Ureter (tissue), 1 donor: Measurements from ENCODE around the gene NOL4L. TPM values are rescaled to one million over a fixed set of nuclear protein-coding genes. Genes with fewer than 3 reads are reported as not detected.

Experiments used
- DNase-seq: peaks from one replicate; pipeline ENCODE4 v3.0.0-alpha.2; 2020; ENCODE audit warnings: low spot score
- total RNA-seq: library from RNA; stranded (reverse); gene quantifications from one replicate; pipeline ENCODE4 v1.2.4, GENCODE V29; 2023
- donor health status: DM: yes; HTN: yes; CAD: no.

Gene NOL4L
- total RNA-seq, 1 donor from 2014 or later: 40.7 TPM

DNA sequence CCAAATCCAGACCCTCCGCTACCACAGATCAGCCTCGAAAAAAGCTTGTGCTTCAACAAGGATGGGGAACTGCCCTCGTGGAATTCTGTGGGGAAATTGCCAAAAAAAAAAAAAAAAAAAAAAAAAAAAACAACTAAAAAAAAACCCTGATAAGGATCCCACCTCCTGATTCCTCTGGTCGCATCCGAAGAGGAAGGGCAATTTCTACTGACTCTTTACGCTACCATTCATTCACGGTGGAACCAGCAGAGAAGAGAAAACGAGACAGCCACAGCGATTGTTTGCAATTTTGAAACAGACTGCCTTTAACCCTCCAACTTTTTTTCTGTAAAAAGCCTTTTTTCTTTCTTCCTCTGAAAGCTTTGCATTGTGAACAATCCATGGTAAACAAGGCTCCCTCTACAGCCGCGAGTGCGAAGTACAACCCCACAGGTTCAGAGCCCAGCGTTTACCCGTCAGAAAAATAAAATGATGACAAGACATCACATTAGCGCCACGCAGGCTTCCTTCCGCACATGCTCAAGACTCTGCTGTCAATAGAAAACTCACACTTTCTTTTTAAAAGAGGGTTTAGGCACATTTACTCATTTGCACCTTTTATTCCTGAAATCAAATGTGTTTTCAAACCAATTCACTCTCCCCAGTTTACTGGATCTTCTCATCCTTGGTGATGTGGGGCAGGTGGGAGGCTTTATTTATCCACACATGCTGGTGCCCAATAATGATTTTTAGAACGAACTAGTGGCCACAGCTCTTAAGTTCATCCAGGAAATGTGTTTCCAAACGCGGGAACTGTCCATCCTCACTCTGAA is 100.0 kb downstream of the NOL4L start:
- DNase-seq: peak; percentile 82

DNA sequence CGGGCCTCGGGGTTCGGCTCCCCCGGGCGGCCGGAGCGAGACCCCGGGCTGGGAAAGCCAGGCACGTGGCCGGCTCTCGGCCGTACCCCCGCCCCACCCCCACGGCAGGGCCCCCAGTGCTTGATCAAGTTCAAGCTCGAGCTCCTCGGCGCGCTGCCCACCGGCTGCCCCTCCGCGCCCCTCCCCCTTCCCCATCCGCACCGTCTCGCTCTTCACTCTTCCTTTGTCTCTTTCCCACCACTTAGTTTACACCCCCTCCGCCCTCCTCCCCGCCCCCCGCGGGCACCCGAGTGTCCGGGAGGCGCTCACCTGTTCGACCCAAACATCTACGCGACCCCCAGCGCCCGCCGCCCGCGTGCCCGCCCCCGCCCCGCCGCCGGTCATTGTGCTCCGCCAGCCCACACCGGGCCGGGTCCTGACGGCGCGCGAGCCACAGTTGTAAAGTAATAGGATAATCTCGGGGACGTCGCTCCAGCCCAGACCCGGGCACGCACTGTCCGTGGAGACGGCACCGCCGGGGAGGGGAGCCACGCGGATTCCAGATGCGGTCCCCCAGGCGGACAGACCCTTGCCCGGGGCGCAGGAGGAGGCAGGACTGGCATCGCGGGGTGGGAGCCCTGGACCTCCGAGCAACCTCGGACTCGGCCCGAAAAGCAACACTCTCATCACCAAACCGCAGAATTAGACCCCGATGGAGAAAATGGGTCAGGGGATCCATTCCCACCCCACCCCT is 100.7 kb downstream of the NOL4L start:
- peak; percentile 63 for DNase-seq

DNA sequence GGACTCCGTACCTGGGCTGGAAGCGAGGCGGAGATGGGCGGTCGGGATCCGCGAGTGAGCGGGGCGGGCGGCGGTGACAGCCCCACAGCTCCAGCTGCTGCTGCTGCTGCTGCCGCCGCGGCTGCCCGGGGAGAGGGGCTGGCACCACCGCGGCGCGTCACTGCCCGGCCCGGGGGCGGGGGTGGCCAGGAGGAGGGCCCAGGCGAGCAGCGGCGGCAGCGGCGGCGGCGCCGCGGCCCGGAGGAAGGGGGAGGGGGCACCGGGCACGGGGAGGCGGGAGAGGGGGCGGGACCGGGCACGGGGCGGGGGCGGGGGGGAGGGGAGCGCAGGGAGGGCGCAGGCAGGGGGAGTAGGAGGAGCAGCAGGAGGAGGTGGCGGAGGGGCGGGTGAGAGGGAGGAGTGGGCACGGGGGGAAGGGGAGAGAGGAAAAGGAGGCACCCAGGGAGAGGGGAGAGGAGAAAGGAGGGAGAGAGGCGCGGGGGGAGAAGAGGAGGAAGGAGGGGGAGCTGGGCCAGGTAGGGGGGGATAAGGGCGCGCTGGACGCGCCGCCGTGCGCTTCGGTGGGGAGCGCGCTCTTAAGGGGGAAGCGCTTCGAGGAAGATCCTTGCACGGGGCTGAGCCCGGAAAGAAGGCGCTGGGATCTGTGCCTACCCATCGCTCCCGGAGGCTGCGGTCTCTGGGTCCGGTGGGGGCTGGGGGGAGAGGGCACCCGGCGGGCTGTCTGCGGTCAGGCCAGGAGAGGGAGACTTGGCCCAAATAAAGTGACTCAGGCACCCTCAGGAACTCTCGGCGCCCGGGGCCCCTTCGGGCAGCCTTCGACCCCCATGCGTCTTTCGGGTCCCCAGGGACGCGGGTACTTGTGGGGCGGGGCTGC is 101.5 kb downstream of the NOL4L start:
- peak; percentile 75 for DNase-seq

DNA sequence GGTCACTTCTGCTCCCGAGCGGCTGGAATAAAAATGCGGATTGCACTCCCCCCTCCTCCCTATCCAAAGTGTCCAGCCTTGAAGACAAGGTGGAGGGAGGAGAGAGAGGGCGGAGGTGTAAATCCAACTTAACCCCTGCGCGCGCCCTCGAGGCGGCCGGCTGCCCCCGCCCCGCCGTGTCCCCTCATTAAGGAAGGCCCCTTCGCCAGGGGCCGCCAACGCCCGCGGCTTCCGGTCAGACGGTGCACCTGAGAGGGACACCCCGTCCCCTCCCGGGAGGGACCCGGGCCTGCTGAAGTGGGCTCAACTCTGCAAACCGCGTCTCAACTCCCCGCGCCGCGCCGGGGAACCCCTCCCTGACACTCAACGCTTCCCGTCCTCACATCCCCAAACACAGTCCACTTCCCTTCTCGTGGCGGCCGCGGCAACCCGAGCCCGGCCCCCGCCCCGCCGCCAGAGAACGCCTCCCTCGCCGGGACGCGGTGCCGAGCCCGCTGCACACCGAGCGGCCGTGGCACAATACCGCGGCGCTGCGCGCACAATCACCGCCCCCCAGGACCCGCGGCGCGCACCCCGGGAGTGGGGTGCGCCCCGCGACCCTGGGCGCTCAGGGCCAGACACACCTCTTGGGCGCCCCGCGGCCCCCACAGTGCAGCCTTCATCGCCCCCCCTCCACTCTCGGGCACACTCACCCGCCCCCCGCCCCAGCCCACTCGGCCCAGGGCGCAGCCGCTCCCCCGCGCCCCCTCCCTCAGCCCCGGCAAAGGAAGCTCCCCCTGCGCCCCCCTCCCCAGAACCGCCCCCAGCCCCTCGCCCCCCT is 102.5 kb downstream of the NOL4L start:
- peak; percentile 62 for DNase-seq

DNA sequence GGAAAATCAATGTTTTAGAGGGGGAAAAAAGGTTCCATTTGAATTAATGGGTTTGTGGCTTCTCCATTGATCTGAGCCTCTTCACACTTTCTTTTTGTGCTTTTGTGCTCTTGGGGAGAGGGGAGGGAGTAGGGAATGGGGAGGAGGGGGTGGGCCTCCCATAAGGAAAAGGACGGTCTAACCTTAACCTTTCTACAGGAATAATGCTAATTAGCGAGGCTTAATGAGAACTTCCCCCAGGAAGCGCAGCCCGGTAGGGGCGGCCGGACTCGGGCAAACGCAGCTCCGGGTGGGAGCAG is 103.0 kb downstream of the NOL4L start:
- DNase-seq: no peak

DNA sequence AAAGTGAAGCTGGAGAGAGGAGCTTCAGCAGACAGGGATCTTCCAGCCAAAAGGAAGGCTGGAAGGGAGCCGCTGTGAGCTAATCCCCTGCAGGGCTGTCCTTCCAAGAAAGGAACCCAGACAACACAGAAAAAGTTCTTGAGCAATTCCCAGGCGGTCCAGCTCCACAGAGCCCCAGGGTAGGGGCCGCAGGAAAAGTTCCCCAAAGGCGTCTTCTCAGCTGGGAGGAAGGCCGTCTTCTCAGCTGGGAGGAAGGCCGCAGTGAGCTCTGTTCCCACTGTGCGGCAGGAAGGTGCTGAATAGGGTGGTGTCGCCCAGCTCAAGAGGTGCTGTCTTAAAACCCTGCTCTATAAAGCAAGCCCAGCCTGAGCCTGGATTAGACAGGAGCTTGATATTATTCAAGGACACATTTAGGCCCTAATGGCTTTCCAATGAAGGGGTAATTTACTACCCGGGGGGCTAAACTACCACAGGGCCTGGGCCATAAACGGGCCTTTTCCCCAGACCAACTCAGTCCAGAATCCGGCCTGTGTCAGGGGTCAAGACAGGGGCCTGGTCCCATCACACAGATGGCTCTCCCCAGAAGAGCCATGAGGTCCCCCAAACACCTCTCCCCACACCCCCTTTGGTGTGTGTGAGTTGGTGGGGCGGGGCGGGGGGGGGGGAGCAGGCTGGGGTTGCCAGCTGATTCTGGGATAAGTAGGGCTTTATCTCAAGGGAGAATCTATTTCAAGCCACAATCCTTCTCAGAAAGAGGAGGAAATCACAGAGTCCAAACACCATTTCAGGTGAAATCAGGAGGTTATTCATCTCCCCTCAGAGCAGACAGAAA is 103.6 kb downstream of the NOL4L start:
- DNase-seq: no peak

DNA sequence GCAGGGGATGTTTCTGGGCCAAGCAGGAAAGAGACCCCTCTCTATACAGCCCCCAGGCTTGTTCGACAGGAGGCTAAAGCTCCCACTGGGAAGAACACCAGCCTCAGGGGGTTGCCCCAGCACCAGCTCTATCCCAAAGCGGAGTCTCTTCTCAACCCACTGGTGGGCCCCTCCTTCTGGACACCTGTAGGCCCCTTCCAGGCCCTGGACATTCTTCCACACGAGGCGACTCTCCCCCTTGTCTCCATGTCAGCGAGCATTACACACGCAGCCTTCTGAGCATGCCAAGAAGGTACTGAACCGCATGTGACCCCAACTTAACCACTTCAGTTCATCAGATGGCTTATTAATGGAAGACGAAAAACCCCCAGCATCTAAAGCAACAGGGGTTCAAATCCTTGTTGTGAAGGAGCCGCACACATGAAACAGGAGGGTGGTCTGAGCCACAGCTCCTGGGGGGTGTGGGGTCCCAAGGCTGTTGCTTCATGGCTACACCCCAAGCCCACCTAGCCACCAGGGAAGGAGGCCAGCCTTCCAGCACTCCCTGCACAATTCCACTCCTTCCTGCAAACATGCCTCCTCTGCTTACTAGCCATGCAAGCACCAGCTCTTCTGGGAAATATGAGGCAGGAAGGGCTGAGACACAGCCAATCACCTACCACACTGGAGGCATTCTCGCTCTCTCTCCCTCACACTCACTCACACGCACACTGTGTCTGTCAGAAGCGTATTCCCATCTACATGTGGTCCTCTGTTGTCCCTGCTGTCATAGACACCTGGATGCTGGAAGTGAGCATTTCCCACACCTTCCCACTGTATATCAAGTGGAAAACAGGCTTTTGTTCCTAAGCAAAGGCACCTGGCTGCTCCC is 104.5 kb downstream of the NOL4L start:
- no peak for DNase-seq

DNA sequence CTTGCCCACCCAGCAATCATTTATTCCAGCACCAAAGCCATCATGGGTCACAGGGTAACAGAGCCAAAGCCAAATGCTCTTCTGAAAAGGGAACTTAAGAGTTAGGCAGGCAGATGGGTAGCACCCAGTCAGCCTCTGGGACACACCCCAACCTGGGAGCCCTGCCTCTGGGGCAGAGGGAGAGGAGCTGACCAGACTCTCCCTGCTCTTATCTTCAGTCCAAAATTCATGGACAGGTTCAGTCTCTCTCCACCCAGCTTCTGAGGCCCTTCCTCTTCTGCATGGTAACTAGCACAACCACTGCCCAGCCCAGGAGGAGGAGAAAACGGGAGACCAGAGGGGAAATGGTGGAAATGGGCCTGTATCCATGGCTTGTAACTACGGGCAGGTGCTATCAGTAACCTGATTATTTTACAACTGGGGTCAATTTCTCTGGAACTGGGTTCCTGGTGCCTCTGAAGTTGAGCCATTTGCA is 105.4 kb downstream of the NOL4L start:
- no peak for DNase-seq

DNA sequence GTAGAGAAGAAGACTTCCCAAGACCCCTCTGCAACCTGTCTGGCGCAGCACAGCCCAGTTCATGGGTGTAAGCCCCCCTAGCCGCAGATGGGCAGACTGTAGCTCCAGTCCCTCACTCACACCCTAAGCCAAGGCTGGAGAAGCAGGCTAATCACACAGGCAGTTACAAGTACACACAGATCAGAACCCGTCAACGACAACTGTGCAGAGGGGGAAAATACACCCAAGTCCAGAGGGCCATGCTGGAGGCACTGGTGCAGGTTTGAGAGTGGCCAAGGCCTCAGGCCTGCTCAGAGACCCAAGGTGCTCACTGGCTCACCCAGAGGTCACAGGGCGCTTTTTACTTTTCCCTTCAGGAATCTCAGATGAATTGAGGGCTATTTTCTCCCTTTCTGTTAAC is 106.1 kb downstream of the NOL4L start:
- DNase-seq: no peak

DNA sequence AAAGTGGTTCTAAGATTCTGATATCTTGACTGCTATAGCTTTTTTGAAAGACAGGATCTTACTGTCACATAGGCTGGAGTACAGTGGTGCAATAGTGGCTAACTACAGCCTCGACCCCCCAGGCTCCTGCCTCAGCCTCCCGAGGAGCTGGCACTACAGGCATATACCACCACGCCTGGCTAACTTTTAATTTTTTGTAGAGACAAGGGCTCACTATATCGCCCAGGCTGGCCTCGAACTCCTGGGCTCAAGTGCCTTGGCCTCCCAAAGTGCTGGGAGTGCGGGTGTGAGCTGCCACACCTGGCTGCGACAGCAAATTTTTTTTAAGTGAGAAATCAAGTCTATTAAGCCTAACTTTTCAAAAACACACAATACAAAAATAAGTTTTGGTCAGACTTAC is 106.6 kb downstream of the NOL4L start:
- no peak for DNase-seq

DNA sequence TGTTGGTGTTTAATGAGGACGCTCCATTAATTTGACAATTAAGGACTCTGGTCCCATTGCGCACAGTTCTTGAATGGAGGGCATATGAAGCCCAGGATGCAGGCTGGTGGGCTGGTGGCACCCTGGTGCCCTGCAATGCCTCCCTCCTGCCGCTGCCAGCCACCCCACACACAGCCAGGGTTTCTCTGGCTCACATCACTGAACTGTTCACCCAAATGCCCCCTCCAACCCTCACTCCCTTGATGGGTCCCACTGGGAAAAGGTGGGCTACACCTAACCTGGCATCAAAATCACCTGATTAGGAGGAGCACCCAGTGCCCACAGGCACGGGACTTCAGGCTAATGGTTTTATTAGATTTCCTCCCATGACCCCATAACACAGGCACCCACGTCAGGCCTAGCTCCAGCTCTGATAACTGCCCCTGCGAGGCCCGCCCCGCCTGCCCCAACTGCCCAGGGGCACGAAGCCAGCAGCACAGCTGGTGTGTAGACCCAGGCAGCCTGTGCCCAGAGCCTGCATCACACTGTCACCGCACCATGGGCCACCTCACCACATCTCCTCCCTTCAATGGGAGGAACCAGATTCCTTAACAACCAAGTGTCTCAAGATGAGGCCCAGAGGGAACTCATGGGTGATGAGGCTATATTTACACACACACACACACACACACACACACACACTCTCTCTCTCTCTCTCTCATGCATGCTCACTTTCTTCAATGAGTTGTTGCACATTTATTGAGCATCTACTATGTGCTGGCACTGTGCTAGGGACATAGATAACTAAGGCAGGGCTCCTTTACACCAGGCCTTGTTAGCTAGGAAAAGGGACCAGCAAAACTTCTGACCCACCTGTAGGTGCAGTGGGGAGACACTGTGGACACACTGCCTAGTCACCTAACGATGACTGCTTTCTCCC is 107.3 kb downstream of the NOL4L start:
- no peak for DNase-seq

DNA sequence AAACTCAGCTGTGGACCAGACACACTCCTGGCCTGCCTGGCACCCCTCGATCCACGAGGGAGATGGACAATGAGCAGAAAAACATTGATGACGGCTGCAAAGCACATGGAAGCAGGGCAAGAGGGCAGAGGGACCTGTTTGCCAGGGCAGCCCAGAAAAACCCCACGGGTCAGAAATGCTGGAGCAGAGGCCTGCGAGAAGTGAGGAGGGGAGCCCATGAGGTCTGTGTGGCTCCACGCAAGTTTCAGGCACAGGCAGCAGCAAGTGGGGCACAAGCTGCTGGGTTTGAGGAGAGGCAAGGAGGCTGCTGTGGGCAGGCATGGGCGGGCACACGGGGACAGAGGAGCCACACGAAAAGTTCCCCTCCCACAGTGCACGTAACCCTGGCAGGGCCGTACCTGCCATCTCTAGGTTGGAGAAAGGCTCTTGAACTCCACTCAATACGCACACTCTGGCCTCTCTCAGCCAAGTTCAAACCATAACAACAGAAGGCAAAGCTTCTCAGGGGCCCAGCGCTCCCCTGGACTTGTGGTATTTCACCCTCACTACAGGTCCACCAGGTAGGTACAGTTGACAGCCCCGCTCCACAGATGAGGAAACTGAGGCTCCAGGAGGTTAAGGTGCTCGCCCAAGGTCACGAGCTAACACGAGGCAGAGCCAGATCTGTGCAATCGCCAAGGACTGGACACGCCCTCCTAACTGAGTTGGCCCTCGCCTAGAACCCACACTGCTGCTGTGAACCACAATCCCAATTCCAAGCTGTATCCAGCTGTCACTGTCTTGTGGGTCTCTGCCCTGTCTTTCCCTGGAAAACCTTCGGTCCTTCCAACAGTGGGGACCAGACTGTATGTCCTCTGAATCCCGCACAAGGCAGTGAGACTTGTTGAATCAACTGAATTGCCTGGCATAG is 108.2 kb downstream of the NOL4L start:
- DNase-seq: no peak

DNA sequence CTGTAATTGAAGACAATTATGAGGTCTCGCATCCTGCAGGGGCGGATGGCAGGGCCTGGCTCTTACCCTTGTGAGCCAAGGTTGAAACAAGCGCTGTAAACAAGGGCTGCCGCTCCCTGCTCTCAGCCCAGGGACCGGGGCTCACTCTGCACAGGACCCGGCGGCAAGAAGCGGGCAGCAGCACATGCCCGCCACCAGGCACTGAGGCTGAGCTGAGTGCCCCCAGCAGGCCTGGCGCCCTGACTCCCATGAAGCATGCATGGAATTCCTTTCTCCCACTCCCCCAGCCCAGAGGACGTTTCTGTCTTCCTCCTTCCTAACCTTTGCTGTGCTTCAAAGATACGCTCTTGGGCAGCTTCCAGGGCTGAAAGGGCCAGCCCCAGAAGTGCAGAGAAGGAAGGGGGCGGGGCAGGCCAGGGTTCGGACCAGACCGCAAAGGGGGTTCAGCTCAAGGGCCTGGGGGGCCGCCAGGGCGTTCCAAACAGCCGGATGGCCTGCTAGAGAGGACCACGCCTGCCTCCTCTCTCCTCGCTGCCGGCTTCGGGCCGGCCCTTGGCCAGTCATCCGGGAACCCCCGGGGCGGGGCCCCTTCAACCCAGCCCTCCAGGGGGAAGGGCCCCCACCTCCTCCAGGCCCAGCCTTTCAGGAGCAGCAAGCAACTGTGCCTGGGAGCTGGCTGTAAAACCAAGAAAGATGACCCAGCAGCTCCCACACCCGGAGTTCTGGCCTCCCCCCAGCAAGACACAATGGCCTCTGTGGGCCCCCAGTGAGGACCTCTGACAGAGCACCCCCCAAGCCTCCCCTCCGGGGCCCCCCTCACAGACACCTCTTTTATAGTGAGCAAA is 109.9 kb downstream of the NOL4L start:
- peak; percentile 94 for DNase-seq

DNA sequence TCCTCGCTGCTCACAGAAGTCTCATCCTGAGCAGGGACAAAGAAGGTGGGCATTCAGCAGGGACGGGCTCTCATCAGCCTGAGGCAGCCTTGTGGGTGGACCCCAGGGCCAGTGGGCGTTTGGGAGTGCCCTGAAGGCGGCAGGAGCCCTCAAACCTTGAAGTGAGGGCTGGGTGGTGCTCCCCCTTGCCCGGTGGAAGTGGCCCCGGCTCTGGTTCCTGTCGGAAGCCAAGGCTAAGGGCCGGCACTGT is 110.5 kb downstream of the NOL4L start:
- no peak for DNase-seq

DNA sequence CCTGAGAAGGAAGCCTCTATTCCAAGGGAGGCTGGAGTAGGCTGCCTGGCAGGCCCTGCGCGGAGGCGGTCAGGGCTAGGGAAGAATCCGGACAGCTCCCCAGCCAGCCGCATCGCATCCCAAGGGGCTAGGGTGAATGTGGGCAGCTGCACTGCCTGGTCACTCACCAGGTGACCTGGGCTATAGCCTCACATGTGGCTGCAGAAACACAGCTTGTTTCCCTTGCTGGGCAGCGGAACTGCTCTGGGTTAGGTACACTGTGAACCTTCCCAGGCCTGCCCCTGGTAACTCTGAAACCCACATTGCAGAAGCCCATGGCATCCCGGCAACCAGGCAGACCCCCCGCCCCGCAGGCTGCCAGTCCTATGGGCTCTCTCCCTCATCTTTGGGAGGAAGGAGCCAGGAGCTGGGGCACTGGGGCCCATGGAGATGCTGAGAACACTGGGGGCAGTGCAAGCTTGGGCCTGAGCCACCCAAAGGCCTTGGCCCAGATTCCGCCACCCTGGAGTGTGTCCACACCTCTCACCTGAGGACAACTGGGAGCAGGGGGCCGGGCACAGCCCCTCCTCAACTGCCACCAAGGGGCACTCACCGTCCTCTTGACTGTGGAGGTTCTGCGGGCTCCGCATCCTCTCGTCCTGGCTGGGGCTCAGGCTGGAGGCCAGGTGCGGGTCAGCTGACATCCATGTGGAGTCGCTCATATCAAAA is 111.0 kb downstream of the NOL4L start:
- no peak for DNase-seq
